NCI-H2171 (cell line): ENCODE results near the gene WNT8B.

ENCODE experiments used
- DNase-seq: peaks from one replicate; lab custom pipeline; 2025; lab: John Stamatoyannopoulos, UW

The WNT8B gene

DNA sequence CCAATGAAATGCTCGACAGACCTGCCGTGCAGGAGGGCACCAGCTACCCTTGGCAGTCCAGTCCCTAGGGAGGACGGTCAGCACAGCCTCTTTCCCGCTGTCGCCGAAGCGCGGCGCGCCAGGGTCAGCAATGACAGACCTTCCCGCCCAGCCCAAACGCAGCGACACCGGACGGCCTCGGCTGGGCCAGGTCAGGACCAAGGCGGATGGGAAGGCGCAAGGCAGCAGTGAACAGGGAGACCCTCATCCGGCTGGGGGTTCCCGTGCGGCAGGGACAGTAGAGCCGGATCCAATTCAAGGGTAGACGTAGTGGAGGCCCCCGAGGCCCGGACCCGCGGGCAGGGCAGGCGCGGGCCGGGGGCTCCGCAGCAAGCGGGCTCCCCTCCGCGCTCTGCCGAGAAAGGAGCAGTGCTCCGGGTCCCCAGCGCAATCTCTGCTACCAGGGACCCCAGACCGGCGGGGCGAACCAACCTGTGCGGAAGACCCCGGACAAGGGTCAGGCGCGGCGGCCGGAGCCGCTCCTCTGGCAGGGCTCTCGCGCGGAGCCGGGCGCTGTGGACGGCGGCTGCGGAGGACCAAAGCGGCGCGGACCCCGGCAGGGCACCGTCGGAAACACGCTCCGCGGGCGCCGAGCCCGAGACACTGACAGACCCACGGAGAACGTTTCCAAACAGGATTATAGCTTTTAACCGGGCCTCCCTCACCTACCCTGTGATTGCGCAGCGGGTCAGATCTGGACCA, 56.7 kb downstream of the WNT8B start, which contains the start of gene SEC31B:
Gene SEC31B (minus strand): TSS at position 551 of the 741 bp plus-strand sequence. CDS start 2,909 bp downstream, outside the sequence.
- no peak for DNase-seq

GRCh38 chr10:100520811-100521210, 58.0 kb downstream of the WNT8B start:
- no peak for DNase-seq

DNA sequence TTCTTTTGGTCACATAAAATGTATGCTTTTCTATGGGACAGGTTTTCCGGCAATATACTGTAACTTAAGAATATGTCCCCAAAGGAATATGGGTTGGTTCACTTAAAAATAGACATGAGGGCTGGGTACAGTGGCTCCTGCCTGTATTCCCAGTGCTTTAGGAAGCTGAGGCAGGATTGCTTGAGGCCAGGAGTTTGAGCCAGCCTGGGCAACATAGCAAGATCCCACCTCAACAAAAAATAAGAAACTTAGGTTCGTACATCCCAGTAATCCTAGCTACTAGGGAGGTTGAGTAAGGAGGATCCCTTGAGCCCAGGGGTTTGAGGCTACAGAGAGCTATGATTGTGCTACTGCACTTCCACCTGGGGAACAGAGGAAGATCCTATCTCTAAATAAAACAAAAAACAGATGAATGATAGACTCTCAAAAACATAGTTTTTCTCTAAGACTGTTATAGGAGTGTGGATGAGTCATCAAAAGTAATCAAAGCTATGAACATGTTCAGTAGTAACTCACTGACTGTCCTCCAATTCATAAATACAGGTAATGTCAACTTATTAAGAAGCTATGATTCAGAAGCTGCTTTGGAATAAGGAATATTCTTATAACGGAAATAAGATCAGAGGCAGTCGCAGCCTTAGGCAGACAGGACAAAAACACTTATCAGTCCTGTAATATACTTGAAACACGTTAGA, 59.4 kb downstream of the WNT8B start:
- DNase-seq: no peak

- DNase-seq: no peak
Measured at GRCh38 chr10:100522945-100523344, 60.1 kb downstream of the WNT8B start.

DNA sequence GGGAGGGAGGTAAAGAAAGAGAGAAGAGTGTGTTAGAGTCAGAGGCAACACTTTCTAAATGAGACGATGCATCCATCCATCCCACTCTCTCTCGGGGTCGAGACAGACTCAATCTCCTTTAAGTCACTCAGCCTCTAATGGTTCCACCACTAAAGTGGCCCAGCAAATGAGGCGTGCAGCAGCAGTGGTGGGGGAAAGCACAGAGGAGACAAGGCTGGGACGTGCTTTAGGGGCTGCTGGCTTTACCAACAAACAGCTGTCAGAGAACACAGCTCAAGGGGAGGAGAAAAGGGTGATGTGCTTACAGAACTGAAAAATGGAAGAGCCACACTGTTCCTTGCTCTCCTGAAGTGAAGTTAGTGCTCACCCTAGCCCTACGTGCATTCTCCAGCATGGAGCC, 61.4 kb downstream of the WNT8B start:
- no peak for DNase-seq

GRCh38 chr10:100524638-100525037, 61.8 kb downstream of the WNT8B start:
- no peak for DNase-seq

GRCh38 chr10:100528123-100528886, 65.5 kb downstream of the WNT8B start:
- no peak for DNase-seq

DNA sequence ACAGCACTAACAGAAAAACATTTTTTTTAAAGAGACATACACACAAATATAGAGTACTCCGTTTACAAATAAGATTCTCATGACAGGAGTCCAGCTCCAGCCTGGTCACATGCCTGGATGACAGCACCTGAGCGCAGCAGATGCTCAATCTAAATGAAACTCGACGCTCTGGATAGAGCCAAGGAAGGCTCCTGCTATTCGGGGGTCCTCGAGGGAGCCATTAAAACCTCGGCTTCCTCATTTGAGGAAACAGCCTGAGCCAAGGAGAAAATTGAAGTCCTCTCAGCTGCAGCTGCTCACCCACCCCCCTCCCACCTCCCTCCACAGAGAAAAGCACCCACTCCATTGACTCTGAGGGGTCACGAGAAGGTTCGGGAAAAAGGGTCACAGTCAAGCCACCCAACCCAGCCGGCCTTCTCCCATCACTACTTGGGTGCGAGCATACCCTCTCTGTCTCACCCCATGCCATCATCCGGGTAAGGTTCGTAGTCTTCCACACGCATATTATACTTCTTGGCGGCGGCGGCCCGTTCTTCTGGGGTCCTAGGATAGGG, 66.2 kb downstream of the WNT8B start:
- DNase-seq: peak; percentile 67

- peak; percentile 56 for DNase-seq
Measured at GRCh38 chr10:100529475-100530298, 66.9 kb downstream of the WNT8B start, which contains the start of gene NDUFB8. NDUFB8 (minus strand) TSS chr10:100529871; CDS start chr10:100529851, 20 bp downstream.

GRCh38 chr10:100531761-100532160, 69.0 kb downstream of the WNT8B start:
- no peak for DNase-seq
